PC-3 (cell line): Measurements from ENCODE around the gene LOC101059915.
"Not testable (repeated sequence)": the region's sequence is repeated elsewhere in the genome, so short reads cannot be mapped to it uniquely, and the experiment has no call there.

Source experiments
- ATAC-seq: fragments of 200-7000 bp; cut with Tn5 transposase; 2 replicates; pipeline ENCODE4 v1.9.1; 2020; ENCODE audit warnings: mild to moderate bottlenecking, moderate library complexity
- BruUV-seq: library from RNA; stranded (reverse); fragments of 400-500 nt; replicated peaks from 2 replicates; lab custom pipeline; 2021; lab: Mats Ljungman, UMichigan
- CTCF ChIA-PET: fragments of 300-600 bp; sonication (Branson Sonifier 250); formaldehyde crosslinking; loops from one replicate; lab custom pipeline; 2022; ENCODE audit warnings: antibody characterized with exemption; lab: Charles Lee
- POLR2A ChIA-PET: fragments of 300-600 bp; sonication (Branson Sonifier 250); formaldehyde crosslinking; loops from one replicate; lab custom pipeline; 2022; ENCODE audit warnings: antibody characterized with exemption; ENCODE audit not compliant: unreplicated experiment; lab: Charles Lee
- DNase-seq: peaks from one replicate; pipeline ENCODE4 v3.0.0-alpha.2; 2015
- H2AFZ ChIP-seq: fragments of 300-600 bp; sonication (generic); 2 replicates; pipeline ENCODE4 v1.6.0; 2016; ENCODE audit warnings: antibody characterized with exemption, low read length
- H3F3A ChIP-seq: fragments of 300-600 bp; sonication (generic); one replicate; pipeline ENCODE4 v1.6.0; 2017; ENCODE audit warnings: antibody characterized with exemption, low read length, control low read depth, mild to moderate bottlenecking; ENCODE audit not compliant: unreplicated experiment
- H3K27ac ChIP-seq: fragments of 300-600 bp; sonication (generic); 2 replicates; pipeline ENCODE4 v1.5.1; 2016; ENCODE audit warnings: mild to moderate bottlenecking, low read length
- H3K27me3 ChIP-seq: fragments of 300-600 bp; sonication (generic); 2 replicates; pipeline ENCODE4 v1.6.1; 2016; ENCODE audit warnings: low read length, mixed read lengths
- H3K36me3 ChIP-seq: fragments of 300-600 bp; sonication (generic); 2 replicates; pipeline ENCODE4 v1.6.1; 2016; ENCODE audit warnings: low read depth, mixed run types, low read length, mixed read lengths
- H3K4me1 ChIP-seq: fragments of 300-600 bp; sonication (generic); 2 replicates; pipeline ENCODE4 v1.5.1; 2016; ENCODE audit warnings: low read length; ENCODE audit not compliant: insufficient read depth
- H3K4me2 ChIP-seq: fragments of 300-600 bp; sonication (generic); 2 replicates; pipeline ENCODE4 v1.6.0; 2016; ENCODE audit warnings: low read length
- H3K4me3 ChIP-seq: fragments of 300-600 bp; sonication (generic); 2 replicates; pipeline ENCODE4 v1.5.1; 2016; ENCODE audit warnings: mild to moderate bottlenecking, low read length, mixed read lengths
- H3K79me2 ChIP-seq: fragments of 300-600 bp; sonication (generic); 2 replicates; pipeline ENCODE4 v1.6.1; 2017; ENCODE audit warnings: low read length, mixed read lengths
- H3K9ac ChIP-seq: fragments of 300-600 bp; sonication (generic); 2 replicates; pipeline ENCODE4 v1.6.0; 2016; ENCODE audit warnings: mild to moderate bottlenecking, low read length
- H3K9me2 ChIP-seq: fragments of 300-600 bp; sonication (generic); replicated peaks from 2 replicates; pipeline ENCODE4 v1.6.1; 2016; ENCODE audit warnings: mixed run types, low read length, mixed read lengths
- H3K9me3 ChIP-seq: fragments of 300-600 bp; sonication (generic); 2 replicates; pipeline ENCODE4 v1.6.1; 2016; ENCODE audit warnings: low read length, mixed read lengths
- H4K20me1 ChIP-seq: fragments of 300-600 bp; sonication (generic); 2 replicates; pipeline ENCODE4 v1.6.1; 2016; ENCODE audit warnings: low read length, mixed read lengths
- CTCF ChIP-seq: fragments of 300-600 bp; sonication (generic); conservative IDR thresholded peaks from 2 replicates; pipeline ENCODE4 v1.5.1; 2017; ENCODE audit warnings: antibody characterized with exemption, low read depth, mild to moderate bottlenecking, low read length
- EZH2 ChIP-seq: fragments of 300-600 bp; sonication (generic); IDR thresholded peaks from one replicate; pipeline ENCODE4 v1.6.1; 2017; ENCODE audit warnings: antibody characterized with exemption, mild to moderate bottlenecking, low read length; ENCODE audit not compliant: unreplicated experiment
- EZH2phosphoT487 ChIP-seq: fragments of 300-600 bp; sonication (generic); IDR thresholded peaks from 2 replicates; pipeline ENCODE4 v1.6.1; 2018; ENCODE audit warnings: mild to moderate bottlenecking, antibody characterized with exemption, low read length, borderline replicate concordance
- intact Hi-C: fragments of 100-400 bp; cut with micrococcal nuclease; formaldehyde crosslinking; loops from 2 replicates; pipeline ENCODE4 v1.9.0; 2023

The LOC101059915 gene

DNA sequence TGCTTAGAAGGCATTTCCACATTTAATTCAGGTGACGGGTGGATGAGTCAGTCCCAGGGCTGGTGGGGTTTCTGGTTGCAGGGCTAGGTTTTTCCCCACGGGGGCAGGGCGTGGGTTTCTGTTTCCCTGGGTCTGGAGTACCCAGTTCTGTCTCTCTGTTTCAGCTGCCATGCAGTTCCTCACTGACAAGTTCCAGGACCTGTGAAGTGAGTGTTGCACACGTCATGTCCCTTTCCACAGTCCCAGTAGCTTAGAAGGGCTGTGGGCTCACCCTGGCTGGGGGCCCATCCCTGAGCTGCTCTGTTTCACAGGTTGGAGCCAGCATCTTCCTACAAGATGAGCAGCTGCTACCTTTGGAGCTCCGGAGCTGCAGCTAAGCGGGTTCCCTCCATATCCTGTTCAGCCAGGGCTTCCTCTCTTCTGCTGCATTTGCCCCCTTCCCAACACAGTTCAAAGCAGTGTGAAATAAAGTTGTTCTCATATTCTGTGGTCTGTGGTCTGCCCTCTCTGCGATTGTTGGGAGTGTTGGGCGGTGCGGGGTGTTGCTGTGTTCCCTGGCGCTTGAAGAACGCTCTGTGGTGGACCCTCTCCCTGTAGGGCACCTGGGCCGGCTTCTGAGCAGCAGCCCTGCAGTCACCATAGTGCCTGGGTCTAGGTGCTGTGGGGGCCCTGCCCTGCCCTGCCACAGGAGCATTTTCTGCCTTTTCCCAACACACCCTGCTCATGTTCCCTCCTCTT, 3.9 kb downstream of the LOC101059915 start:
- ChIA-PET CTCF (no interaction called here), POLR2A (no interaction called here)
- no peaks in the 10 kb centered on the region for H4K20me1 ChIP-seq
- H3K9me2 ChIP-seq, result no peaks in the 10 kb centered on the region
- H2AFZ ChIP-seq, result no peak overlapping the region
- H3K36me3 ChIP-seq, result no peaks in the 10 kb centered on the region
- no peaks in the 10 kb centered on the region for H3F3A ChIP-seq
- H3K4me3 ChIP-seq, result no peak overlapping the region
- no peak overlapping the region for H3K27ac ChIP-seq
- H3K27me3 ChIP-seq, result no peaks in the 10 kb centered on the region
- no peaks in the 10 kb centered on the region for H3K79me2 ChIP-seq
- no peak overlapping the region for H3K9ac ChIP-seq
- intact Hi-C loops, result no loop called here
- no peak; the same call in 1 of the 2 replicates for ATAC-seq
- peak overlapping the region; percentile 26; the same call in 1 of the 2 replicates for H3K4me2 ChIP-seq
- DNase-seq, result peak; percentile 21
- H3K4me1 ChIP-seq, result peaks cover 12% of the 10 kb centered on the region
- no peak for TF ChIP-seq EZH2phosphoT487
- TF ChIP-seq EZH2, result no peak
- TF ChIP-seq CTCF, result no peak
- no TSS peak for BruUV-seq
- H3K9me3 ChIP-seq, result no peaks in the 10 kb centered on the region

DNA sequence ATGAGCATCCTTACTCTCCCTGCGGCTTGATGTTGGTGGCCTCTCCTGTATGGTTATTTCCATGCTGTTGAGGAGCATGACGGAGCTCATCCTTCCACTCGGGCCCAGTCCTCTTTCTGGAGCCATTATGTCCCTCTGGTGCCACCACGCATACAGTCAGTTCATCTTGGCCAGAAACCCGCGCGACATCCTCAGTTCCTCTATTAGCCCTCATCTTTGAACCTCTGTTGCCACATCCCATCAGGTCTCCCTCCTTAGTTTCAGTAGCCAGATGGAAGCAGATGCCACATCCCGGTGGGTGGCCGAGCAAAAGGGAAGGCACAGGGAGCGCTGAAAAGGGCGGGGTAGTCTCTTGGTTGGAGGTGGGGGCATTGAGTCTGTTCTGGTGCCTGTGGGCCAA, 4.6 kb downstream of the LOC101059915 start:
- Histone ChIP-seq H3K36me3 (no peaks in the 10 kb centered on the region), H3K27ac (no peak overlapping the region), H3K9me2 (no peaks in the 10 kb centered on the region), H3K4me2 (no peak overlapping the region), H2AFZ (no peak overlapping the region), H3K4me3 (no peak overlapping the region), H3K9me3 (no peaks in the 10 kb centered on the region), H3K4me1 (peaks cover 12% of the 10 kb centered on the region), H3K79me2 (no peaks in the 10 kb centered on the region), H3F3A (no peaks in the 10 kb centered on the region), H3K27me3 (no peaks in the 10 kb centered on the region), H3K9ac (no peak overlapping the region), H4K20me1 (no peaks in the 10 kb centered on the region)
- intact Hi-C loops, result no loop called here
- ChIA-PET POLR2A (no interaction called here), CTCF (no interaction called here)
- BruUV-seq, result no TSS peak
- ATAC-seq (no peak), DNase-seq (no peak)
- TF ChIP-seq EZH2 (no peak), EZH2phosphoT487 (no peak), CTCF (no peak)

- H3K27me3 ChIP-seq, H3K36me3 ChIP-seq, DNase-seq, H2AFZ ChIP-seq, H3K9me2 ChIP-seq, BruUV-seq, ATAC-seq, CTCF ChIA-PET, H3K4me1 ChIP-seq, H3K27ac ChIP-seq, H3K9me3 ChIP-seq, H4K20me1 ChIP-seq, intact Hi-C loops, H3K4me3 ChIP-seq, H3K4me2 ChIP-seq, H3F3A ChIP-seq, H3K9ac ChIP-seq, H3K79me2 ChIP-seq, POLR2A ChIA-PET: not testable (repeated sequence)
These were observed 8.3 kb downstream of the LOC101059915 start for GRCh38 chrX:71675636-71676035.

- H3K4me2 ChIP-seq, H3K4me1 ChIP-seq, ATAC-seq, H3K4me3 ChIP-seq, BruUV-seq, H3K27me3 ChIP-seq, H3K9me2 ChIP-seq, CTCF ChIA-PET, H2AFZ ChIP-seq, H3K9me3 ChIP-seq, H3K27ac ChIP-seq, H4K20me1 ChIP-seq, H3K9ac ChIP-seq, H3K36me3 ChIP-seq, H3F3A ChIP-seq, DNase-seq, intact Hi-C loops, H3K79me2 ChIP-seq, POLR2A ChIA-PET: not testable (repeated sequence)
These were observed 8.9 kb downstream of the LOC101059915 start for GRCh38 chrX:71676068-71676795.

DNA sequence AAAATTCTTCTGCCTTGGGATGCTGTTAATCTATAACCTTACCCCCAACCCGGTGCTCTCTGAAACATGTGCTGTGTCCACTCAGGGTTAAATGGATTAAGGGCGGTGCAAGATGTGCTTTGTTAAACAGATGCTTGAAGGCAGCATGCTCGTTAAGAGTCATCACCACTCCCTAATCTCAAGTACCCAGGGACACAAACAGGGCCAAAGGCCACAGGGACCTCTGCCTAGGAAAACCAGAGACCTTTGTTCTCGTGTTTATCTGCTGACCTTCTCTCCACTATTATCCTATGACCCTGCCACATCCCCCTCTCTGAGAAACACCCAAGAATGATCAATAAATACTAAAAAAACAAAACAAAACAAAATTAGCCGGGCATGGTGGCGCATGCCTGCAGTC, 9.8 kb downstream of the LOC101059915 start:
- POLR2A ChIA-PET, result not testable (repeated sequence)

More for the DNA sequence above, 9.8 kb downstream of the LOC101059915 start:
- H3K27me3 ChIP-seq, H3K36me3 ChIP-seq, intact Hi-C loops, BruUV-seq, DNase-seq, H3K79me2 ChIP-seq, H3K9ac ChIP-seq, H3K9me3 ChIP-seq, H3K9me2 ChIP-seq, H3K27ac ChIP-seq, H3K4me1 ChIP-seq, H3K4me2 ChIP-seq, ATAC-seq, H3K4me3 ChIP-seq, H4K20me1 ChIP-seq, H3F3A ChIP-seq, H2AFZ ChIP-seq, CTCF ChIA-PET: not testable (repeated sequence)
